GM18951 (cell line): ENCODE measurements around the gene BBS2.
"Not testable (repeated sequence)": the region's sequence is repeated elsewhere in the genome, so short reads cannot be mapped to it uniquely, and the experiment has no call there.

Experiments used
- POLR2A ChIP-seq: IDR thresholded peaks from 4 replicates; pipeline ENCODE4 v1.6.1; 2011; ENCODE audit warnings: mild to moderate bottlenecking; ENCODE audit not compliant: insufficient read length, insufficient read depth; ENCODE audit errors: extremely low read depth
- in situ Hi-C: fragments of 300-500 bp; cut with MboI; formaldehyde crosslinking; loops from one replicate; pipeline ENCODE4 v1.12.0; 2022; ENCODE audit warnings: low sequenced_read_pairs, mixed read lengths, inconsistent platforms; ENCODE audit not compliant: unreplicated experiment

BBS2 gene

DNA sequence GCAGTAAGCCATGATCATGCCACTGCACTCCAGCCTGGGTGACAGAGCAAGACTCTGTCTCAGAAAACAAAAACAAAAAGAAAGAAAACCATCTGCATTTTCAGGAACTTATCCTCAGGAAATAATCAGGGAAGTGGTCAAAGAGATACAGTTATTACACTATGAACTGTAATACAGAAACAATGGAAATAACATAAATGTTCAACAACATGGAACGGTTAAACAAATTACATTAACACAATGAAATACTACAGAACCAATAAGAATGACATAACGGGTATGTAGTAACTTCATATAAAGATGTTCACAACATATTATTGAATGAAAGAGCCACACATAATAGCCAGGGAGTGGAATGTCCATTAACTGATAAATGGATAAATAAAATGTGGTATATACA is 6.7 kb downstream of the BBS2 start:
- in situ Hi-C loops = no loop called here
- no peak for TF ChIP-seq POLR2A

DNA sequence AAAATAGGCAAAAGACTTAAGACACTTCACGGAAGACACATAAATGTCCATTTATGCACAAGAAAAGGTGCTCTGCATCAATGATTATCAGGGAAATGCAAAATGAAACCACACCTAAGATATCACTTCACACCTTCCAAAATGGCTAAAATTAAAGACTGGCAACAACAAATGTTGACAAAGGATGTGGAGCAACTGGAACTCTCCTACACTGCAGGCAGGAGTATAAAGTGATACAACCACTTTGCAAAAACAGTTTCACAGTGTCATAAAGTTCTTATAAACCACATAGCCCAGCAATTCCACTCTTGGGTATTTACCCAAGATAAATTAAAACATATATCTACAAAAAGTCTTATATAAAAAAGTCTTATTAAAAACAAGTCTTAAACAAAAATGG is 7.8 kb downstream of the BBS2 start:
- no peak for TF ChIP-seq POLR2A
- in situ Hi-C loops = no loop called here

DNA sequence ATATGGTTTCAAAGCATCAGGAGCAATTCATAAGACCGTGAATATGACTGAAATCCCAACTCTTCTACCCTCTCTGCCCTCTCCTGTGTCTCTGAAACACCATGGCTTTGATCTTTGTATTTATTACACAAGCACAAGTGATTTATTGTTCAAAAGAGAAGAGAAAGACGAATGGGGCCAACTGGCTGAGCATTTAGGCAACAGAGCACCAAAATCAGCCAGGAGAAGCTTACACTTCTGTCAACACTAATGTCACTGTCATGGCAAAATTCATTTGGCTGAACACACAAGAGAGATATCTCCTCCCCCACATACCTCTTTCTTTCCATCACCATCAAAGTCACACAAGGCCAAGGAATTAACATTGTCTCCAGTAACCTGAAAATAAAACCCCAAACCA is 9.3 kb downstream of the BBS2 start:
- no peak for TF ChIP-seq POLR2A
- in situ Hi-C loops = no loop called here

- no peak for TF ChIP-seq POLR2A
- in situ Hi-C loops = no loop called here
These were observed 12.9 kb downstream of the BBS2 start for GRCh38 chr16:56506941-56507340.

GRCh38 chr16:56505181-56505580 is 14.6 kb downstream of the BBS2 start:
- in situ Hi-C loops = no loop called here

DNA sequence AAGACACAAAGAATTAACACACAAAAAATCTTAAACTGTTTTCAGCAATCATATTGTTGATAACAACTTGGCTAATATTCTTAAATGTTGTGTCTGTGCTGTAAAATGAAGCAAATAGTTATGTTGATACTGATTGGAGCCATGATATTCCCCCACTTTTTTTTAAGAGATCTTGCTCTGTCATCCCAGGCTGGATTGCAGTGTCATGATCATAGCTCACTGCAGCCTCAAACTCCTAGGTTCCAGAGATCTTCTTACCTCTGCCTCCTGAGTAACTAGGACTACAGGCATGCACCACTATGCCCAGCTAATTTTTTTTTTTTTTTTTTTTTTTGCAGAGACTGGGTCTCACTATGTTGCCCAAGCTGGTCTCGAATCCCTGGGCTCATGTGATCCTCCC is 26.0 kb downstream of the BBS2 start:
- in situ Hi-C loops = no loop called here
- TF ChIP-seq POLR2A = no peak

More at GRCh38 chr16:56505181-56505580, 14.6 kb downstream of the BBS2 start:
- TF ChIP-seq POLR2A = no peak

- in situ Hi-C loops = no loop called here
These were observed 26.7 kb downstream of the BBS2 start for GRCh38 chr16:56493126-56493525.

GRCh38 chr16:56491657-56492261 is 28.1 kb downstream of the BBS2 start:
- TF ChIP-seq POLR2A = no peak
- in situ Hi-C loops = no loop called here

More at GRCh38 chr16:56493126-56493525, 26.7 kb downstream of the BBS2 start:
- TF ChIP-seq POLR2A = no peak

- in situ Hi-C loops = not testable (repeated sequence)
These were observed 31.0 kb downstream of the BBS2 start for GRCh38 chr16:56488868-56489267.

DNA sequence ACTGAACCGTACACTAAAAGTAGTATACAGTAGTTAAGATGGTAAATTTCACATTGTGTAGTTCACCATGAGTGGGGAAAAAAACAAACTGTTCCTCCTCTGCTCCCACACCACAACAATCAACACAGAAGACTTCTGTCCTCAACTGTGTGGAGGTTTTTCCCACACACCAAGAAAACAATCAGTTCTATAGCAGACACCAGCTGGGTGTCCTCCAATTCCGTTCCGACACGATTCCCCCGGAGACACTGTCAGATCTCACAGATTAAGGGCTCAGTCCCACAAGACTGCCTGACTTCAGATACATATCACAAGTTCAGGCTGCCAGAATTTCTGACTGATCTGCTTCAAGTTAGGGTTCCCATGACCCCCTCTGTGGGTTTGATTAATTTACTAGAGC is 31.8 kb downstream of the BBS2 start:
- in situ Hi-C loops = no loop called here
- no peak for TF ChIP-seq POLR2A

- in situ Hi-C loops = no loop called here
- no peak for TF ChIP-seq POLR2A
These were observed 36.4 kb downstream of the BBS2 start for GRCh38 chr16:56483394-56483793.

GRCh38 chr16:56482683-56483236 is 37.1 kb downstream of the BBS2 start:
- no peak for TF ChIP-seq POLR2A
- in situ Hi-C loops = no loop called here

GRCh38 chr16:56481468-56482122 is 38.2 kb downstream of the BBS2 start:
- in situ Hi-C loops = no loop called here
- TF ChIP-seq POLR2A = no peak

GRCh38 chr16:56480776-56481467 is 38.9 kb downstream of the BBS2 start:
- TF ChIP-seq POLR2A = no peak
- in situ Hi-C loops = no loop called here
